IgD-negative memory B cell (primary cell): ENCODE data around the gene MAP4K5. TPM values are rescaled to one million over a fixed set of nuclear protein-coding genes. Genes with fewer than 3 reads are reported as not detected.
"Not testable (repeated sequence)": the region's sequence is repeated elsewhere in the genome, so short reads cannot be mapped to it uniquely, and the experiment has no call there.

Experiments
- H3K27ac Mint-ChIP-seq, 3 donors: one replicate each; pipeline ENCODE4 v1.8.0; 2020 to 2022; ENCODE audit warnings: mild to moderate bottlenecking in 3 of 3, mixed read lengths in 3 of 3, moderate library complexity in 1 of 3
- H3K27me3 Mint-ChIP-seq: one replicate; pipeline ENCODE4 v1.8.0; 2021; ENCODE audit warnings: mixed read lengths
- H3K36me3 Mint-ChIP-seq: one replicate; pipeline ENCODE4 v1.8.0; 2020; ENCODE audit warnings: mild to moderate bottlenecking, mixed read lengths
- H3K4me1 Mint-ChIP-seq, 3 donors: one replicate each; pipeline ENCODE4 v1.8.0; 2020 to 2022; ENCODE audit warnings: mixed read lengths in 3 of 3, mild to moderate bottlenecking in 1 of 3
- H3K4me3 Mint-ChIP-seq, 4 donors: one replicate each; pipeline ENCODE4 v1.8.0; 2020 to 2022; ENCODE audit warnings: mild to moderate bottlenecking in 4 of 4, mixed read lengths in 4 of 4, moderate library complexity in 3 of 4
- H3K9me3 Mint-ChIP-seq, 3 donors: one replicate each; pipeline ENCODE4 v1.8.0; 2020 to 2021; ENCODE audit warnings: mixed read lengths in 3 of 3, mild to moderate bottlenecking in 1 of 3
- polyA plus RNA-seq: library from polyadenylated mRNA; unstranded; fragments of 300-500 nt; fragmentation: Illumina TruSeq; gene quantifications from one replicate; pipeline ENCODE4 v1.2.3, GENCODE V29; 2021

The MAP4K5 gene
- 35.4 TPM for polyA plus RNA-seq

GRCh38 chr14:50532502-50533240 is at the start of gene MAP4K5:
Gene MAP4K5, minus strand, starts transcription at chr14:50532569. Its CDS starts 520 bp downstream, at chr14:50532049.
- Mint-ChIP-seq H3K27ac (peak within 1 kb of the TSS; percentile 78 to 93 (median 84)), H3K27me3 (no peaks in the 10 kb centered on the region), H3K4me1 (peaks cover 9 to 40% (median 32%) of the 10 kb centered on the region in 3 donors), H3K36me3 (no peaks in the 10 kb centered on the region), H3K9me3 (peaks cover 0 to 2% (median 1%) of the 10 kb centered on the region in 3 donors), H3K4me3 (peak within 1 kb of the TSS; percentile 88 to 98 (median 94))

GRCh38 chr14:50578433-50578832 is 46.1 kb upstream of the MAP4K5 start:
- H3K27me3 Mint-ChIP-seq: no peaks in the 10 kb centered on the region

DNA sequence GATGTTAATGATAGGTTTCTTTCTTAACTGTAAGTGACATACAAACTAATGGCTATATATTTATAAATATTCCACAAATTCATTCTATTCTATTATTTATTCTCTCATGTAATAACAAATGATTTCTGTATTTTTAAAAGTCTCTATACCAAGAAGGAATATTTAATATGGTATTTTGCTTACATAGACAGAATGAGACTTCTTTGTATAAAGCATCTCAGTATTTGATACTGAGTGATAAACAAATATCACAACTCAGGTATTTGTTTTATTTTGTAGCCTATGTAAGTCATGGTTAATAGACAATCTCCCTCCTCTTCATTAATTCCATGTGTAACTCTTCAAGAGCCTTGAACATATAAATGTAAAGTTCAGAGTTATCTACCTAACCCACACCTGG is 45.6 kb upstream of the MAP4K5 start:
- H3K36me3 Mint-ChIP-seq: peaks cover 2% of the 10 kb centered on the region
- H3K4me1 Mint-ChIP-seq: no peaks in the 10 kb centered on the region
- peaks cover 0 to 2% (median under 1%) of the 10 kb centered on the region in 3 donors for H3K9me3 Mint-ChIP-seq
- no peak overlapping the region for H3K4me3 Mint-ChIP-seq
- H3K27ac Mint-ChIP-seq: no peak overlapping the region
- H3K27me3 Mint-ChIP-seq: no peaks in the 10 kb centered on the region

More at GRCh38 chr14:50578433-50578832, 46.1 kb upstream of the MAP4K5 start:
- Mint-ChIP-seq H3K9me3 (peaks cover 0 to 2% (median 0%) of the 10 kb centered on the region in 3 donors), H3K27ac (no peak overlapping the region), H3K4me1 (no peaks in the 10 kb centered on the region), H3K4me3 (no peak overlapping the region), H3K36me3 (peaks cover 2% of the 10 kb centered on the region)

GRCh38 chr14:50575769-50576168 is 43.4 kb upstream of the MAP4K5 start:
- Mint-ChIP-seq H3K36me3 (peaks cover 5% of the 10 kb centered on the region), H3K27me3 (no peaks in the 10 kb centered on the region), H3K4me1 (no peaks in the 10 kb centered on the region), H3K4me3 (no peak overlapping the region), H3K27ac (no peak overlapping the region), H3K9me3 (peaks cover 3 to 13% (median 8%) of the 10 kb centered on the region in 3 donors)

- Mint-ChIP-seq H3K9me3 (peaks cover 3 to 27% (median 17%) of the 10 kb centered on the region in 3 donors), H3K27me3 (no peaks in the 10 kb centered on the region), H3K4me1 (no peaks in the 10 kb centered on the region), H3K4me3 (no peak overlapping the region), H3K27ac (no peak overlapping the region), H3K36me3 (peaks cover 5% of the 10 kb centered on the region)
Measured at GRCh38 chr14:50573862-50574261, 41.5 kb upstream of the MAP4K5 start.

- peaks cover 10% of the 10 kb centered on the region for H3K36me3 Mint-ChIP-seq
- no peak overlapping the region for H3K4me3 Mint-ChIP-seq
- H3K27ac Mint-ChIP-seq: no peak overlapping the region
Measured at GRCh38 chr14:50569714-50570274, 37.4 kb upstream of the MAP4K5 start.

DNA sequence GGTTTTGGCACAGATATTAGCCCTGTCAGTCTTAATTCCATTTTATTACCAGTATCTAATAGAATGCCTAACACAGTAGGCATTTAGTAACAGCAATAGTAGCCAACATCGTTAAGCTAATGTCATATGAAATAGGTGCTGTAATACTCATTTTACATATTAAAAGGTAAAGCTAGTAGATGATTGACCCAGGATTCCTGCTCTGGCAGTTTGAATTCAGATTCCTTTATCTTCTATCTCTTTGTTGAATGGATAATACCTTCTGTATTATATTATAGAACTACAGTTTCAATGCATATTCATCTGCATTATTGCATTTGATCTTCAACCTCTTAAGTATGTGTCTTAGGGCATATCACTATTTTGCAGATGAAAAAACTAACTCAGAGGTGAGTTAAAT is 30.5 kb upstream of the MAP4K5 start:
- Mint-ChIP-seq H3K36me3 (peaks cover 2% of the 10 kb centered on the region), H3K4me3 (no peak overlapping the region), H3K27ac (no peak overlapping the region), H3K9me3 (peaks cover 0 to 2% (median under 1%) of the 10 kb centered on the region in 3 donors), H3K27me3 (peaks cover 27% of the 10 kb centered on the region), H3K4me1 (peaks cover 4 to 11% (median 11%) of the 10 kb centered on the region in 3 donors)

More at GRCh38 chr14:50569714-50570274, 37.4 kb upstream of the MAP4K5 start:
- no peaks in the 10 kb centered on the region for H3K27me3 Mint-ChIP-seq
- H3K4me1 Mint-ChIP-seq: no peaks in the 10 kb centered on the region
- H3K9me3 Mint-ChIP-seq: peaks cover 7 to 31% (median 15%) of the 10 kb centered on the region in 3 donors

DNA sequence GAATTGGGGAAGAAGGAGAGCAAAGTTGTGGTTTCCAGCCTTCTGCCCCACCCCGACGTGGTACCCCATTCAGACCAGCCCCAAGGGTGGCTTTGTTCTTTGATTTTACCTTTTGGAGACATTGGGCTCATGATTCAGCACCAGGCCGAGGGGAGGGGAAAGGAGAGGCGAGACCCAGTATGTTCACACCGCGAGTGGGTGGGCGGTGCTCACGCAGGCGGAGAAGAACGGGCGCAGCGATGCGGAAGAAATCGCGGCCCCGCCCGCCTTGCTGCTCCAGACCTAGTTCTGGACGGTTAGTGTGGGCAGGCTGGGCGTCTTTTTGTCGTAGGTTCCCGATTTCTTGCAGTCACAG is 28.5 kb upstream of the MAP4K5 start:
- Mint-ChIP-seq H3K4me3 (peak overlapping the region; percentile 54 to 91 (median 86)), H3K27ac (no peak overlapping the region), H3K4me1 (peaks cover 4 to 11% (median 11%) of the 10 kb centered on the region in 3 donors), H3K36me3 (no peaks in the 10 kb centered on the region), H3K27me3 (peaks cover 37% of the 10 kb centered on the region), H3K9me3 (peaks cover 0 to 2% (median 0%) of the 10 kb centered on the region in 3 donors)

DNA sequence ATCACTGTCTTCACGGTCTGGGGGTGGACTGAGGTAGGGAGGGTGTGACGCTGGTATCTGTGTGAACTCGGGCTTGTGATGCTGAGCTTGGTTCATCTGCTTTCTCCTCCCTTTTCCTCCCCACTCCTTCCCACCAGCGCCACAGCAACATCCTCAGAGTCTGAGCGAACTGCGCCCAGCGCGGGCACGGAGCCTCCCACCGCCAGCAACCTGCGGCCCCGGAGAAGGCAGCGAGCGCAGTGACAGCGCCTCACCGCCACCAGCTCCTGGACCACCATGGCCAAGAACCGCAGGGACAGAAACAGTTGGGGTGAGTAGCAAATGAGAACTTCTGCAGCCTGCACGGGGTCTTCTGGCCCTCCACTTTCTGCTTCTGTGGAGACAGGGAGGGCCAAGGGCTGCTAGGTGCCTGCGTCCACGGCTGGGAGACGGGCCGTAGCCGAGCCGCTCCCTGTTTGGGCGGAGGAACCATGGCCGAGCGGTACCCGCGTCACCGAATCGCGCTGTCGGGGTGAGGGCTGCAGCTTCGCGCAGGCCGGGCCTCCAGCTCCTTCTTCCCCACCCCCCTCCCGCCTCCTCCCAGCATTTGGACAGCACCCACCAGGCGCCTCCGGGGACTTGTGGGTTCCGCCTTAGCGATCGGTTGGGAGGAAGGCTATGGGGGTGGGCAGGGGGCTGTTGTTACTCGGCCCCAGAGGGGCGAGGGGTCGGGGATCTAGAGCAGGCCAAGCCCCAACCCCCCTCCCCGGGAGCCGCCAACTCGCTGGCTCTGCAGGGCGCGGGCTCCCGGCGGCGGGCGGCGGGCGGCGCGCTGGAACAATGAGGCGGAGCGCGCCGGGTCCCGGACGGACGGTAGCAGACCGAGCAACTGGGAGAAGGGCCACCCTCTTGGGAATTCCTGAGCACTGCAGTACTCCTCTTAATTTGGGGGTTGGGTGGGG is 27.9 kb upstream of the MAP4K5 start, which contains the start of gene ATL1:
ATL1 (plus strand) TSS at position 156 of the 941 bp plus-strand sequence; CDS start at position 277, 121 bp downstream.
- peaks cover 0 to 2% (median 0%) of the 10 kb centered on the region in 3 donors for H3K9me3 Mint-ChIP-seq
- peak within 1 kb of the TSS in 1 of 3 donors; percentile 78 for H3K27ac Mint-ChIP-seq
- no peaks in the 10 kb centered on the region for H3K36me3 Mint-ChIP-seq
- H3K4me1 Mint-ChIP-seq: peaks cover 4 to 11% (median 11%) of the 10 kb centered on the region in 3 donors
- H3K27me3 Mint-ChIP-seq: peaks cover 39% of the 10 kb centered on the region
- H3K4me3 Mint-ChIP-seq: peak within 1 kb of the TSS; percentile 73 to 91 (median 86)

DNA sequence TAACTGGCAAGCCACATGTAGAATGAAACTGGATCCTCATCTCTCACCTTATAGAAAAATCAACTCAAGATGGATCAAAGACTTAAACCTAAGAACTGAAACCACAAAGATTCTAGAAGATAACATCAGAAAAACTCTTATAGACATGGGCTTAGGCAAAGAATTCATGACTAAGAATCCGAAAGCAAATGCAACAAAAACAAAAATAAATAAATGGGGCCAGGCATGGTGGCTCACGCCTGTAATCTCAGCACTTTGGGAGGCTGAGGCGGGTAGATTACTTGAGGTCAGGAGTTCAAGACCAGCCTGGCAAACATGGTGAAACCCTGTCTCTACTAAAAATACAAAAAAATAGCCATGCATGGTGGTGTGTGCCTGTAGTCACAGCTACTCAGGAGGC is 20.4 kb upstream of the MAP4K5 start:
- H3K27ac Mint-ChIP-seq, H3K9me3 Mint-ChIP-seq, H3K4me1 Mint-ChIP-seq, H3K4me3 Mint-ChIP-seq, H3K36me3 Mint-ChIP-seq: not testable (repeated sequence)
- H3K27me3 Mint-ChIP-seq: peaks cover 30% of the 10 kb centered on the region

- H3K4me3 Mint-ChIP-seq: no peak overlapping the region
- H3K27ac Mint-ChIP-seq: no peak overlapping the region
- no peaks in the 10 kb centered on the region for H3K9me3 Mint-ChIP-seq
- peaks cover 24% of the 10 kb centered on the region for H3K27me3 Mint-ChIP-seq
- H3K36me3 Mint-ChIP-seq: peaks cover 5% of the 10 kb centered on the region
- H3K4me1 Mint-ChIP-seq: peaks cover 0 to 4% (median 2%) of the 10 kb centered on the region in 3 donors
Measured at GRCh38 chr14:50551877-50552276, 19.5 kb upstream of the MAP4K5 start.

GRCh38 chr14:50550294-50550693 is 17.9 kb upstream of the MAP4K5 start:
- Mint-ChIP-seq H3K36me3 (peaks cover 5% of the 10 kb centered on the region), H3K4me1 (peaks cover 0 to 4% (median 2%) of the 10 kb centered on the region in 3 donors), H3K27ac (no peak overlapping the region), H3K9me3 (no peaks in the 10 kb centered on the region), H3K4me3 (no peak overlapping the region), H3K27me3 (peaks cover 21% of the 10 kb centered on the region)

GRCh38 chr14:50545618-50546017 is 13.2 kb upstream of the MAP4K5 start:
- H3K27me3 Mint-ChIP-seq: peaks cover 10% of the 10 kb centered on the region
- peaks cover 4 to 8% (median 4%) of the 10 kb centered on the region in 3 donors for H3K4me1 Mint-ChIP-seq
- H3K9me3 Mint-ChIP-seq: no peaks in the 10 kb centered on the region
- no peak overlapping the region for H3K4me3 Mint-ChIP-seq
- no peak overlapping the region for H3K27ac Mint-ChIP-seq
- H3K36me3 Mint-ChIP-seq: no peaks in the 10 kb centered on the region

DNA sequence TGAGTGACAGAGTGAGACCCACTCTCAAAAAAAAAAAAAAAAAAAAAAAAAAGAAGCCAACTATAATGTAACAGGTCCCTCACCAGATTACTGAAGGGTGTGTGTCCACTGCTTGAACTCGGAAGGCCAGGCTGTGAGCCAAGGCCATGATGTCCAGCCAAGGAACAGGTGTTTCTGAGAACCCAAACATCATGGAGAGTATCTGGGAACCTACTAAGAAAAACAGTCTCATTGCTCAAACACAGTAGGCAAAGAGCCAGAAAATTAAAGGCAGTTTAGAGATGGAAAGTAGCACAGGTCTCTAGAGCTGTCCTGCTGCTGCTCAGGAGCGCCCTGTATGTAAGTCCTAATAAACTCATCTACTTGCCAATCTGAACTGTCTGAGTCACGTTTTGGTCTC is 12.5 kb upstream of the MAP4K5 start:
- Mint-ChIP-seq H3K36me3 (no peaks in the 10 kb centered on the region), H3K4me1 (peaks cover 4 to 8% (median 4%) of the 10 kb centered on the region in 3 donors), H3K27me3 (peaks cover 6% of the 10 kb centered on the region), H3K27ac (no peak overlapping the region), H3K9me3 (no peaks in the 10 kb centered on the region), H3K4me3 (no peak overlapping the region)
